Measurements from ENCODE around the gene LRIT3.
A peak's percentile ranks its signal among the peaks of the same experiment; 100 is the strongest.

The LRIT3 gene

DNA sequence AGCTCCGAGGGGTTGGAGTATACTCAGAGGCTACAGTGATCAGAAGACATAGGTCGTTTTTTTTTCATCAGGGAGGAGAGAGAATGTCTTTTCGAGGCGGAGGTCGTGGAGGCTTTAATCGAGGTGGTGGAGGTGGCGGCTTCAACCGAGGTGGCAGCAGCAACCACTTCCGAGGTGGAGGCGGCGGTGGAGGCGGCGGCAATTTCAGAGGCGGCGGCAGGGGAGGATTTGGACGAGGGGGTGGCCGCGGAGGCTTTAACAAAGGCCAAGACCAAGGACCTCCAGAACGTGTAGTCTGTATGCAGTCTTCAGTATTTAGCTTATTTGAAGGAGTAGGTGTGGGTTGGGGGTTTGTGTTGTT lies 31.8 kb upstream of the LRIT3 start:
- 0 to 1% methylated on average over 19 of the region's 19 CpGs for WGBS, 2 experiments
- peak overlapping the region; percentile 60 for H3K27ac ChIP-seq (ENCODE audit: insufficient read depth, low read depth, low read length, poor library complexity, severe bottlenecking)
- peaks cover 7% of the 10 kb centered on the region for H3K4me1 ChIP-seq (ENCODE audit: control insufficient read depth, insufficient read depth, low read length)
- peak overlapping the region; percentile 84 for H3K4me3 ChIP-seq (ENCODE audit: insufficient read depth, low read depth, low read length)
- peaks cover 10% of the 10 kb centered on the region for H3K36me3 ChIP-seq (ENCODE audit: control insufficient read depth, insufficient read depth, low read length)
- no peaks in the 10 kb centered on the region for H3K9me3 ChIP-seq (ENCODE audit: control insufficient read depth, low read length)
- H3K27me3 ChIP-seq (ENCODE audit: control insufficient read depth, insufficient read depth, low read length, poor library complexity, severe bottlenecking), result no peaks in the 10 kb centered on the region

GRCh38 chr4:109816894-109817293 lies 31.0 kb upstream of the LRIT3 start:
- H3K4me3 ChIP-seq (ENCODE audit: insufficient read depth, low read depth, low read length), result peak overlapping the region; percentile 84
- H3K4me1 ChIP-seq (ENCODE audit: control insufficient read depth, insufficient read depth, low read length), result peaks cover 7% of the 10 kb centered on the region
- peaks cover 10% of the 10 kb centered on the region for H3K36me3 ChIP-seq (ENCODE audit: control insufficient read depth, insufficient read depth, low read length)
- WGBS, 2 experiments, result 84 to 87% methylated on average over 1 of the region's 1 CpG
- H3K27ac ChIP-seq (ENCODE audit: insufficient read depth, low read depth, low read length, poor library complexity, severe bottlenecking), result no peak overlapping the region
- no peaks in the 10 kb centered on the region for H3K27me3 ChIP-seq (ENCODE audit: control insufficient read depth, insufficient read depth, low read length, poor library complexity, severe bottlenecking)
- no peaks in the 10 kb centered on the region for H3K9me3 ChIP-seq (ENCODE audit: control insufficient read depth, low read length)

DNA sequence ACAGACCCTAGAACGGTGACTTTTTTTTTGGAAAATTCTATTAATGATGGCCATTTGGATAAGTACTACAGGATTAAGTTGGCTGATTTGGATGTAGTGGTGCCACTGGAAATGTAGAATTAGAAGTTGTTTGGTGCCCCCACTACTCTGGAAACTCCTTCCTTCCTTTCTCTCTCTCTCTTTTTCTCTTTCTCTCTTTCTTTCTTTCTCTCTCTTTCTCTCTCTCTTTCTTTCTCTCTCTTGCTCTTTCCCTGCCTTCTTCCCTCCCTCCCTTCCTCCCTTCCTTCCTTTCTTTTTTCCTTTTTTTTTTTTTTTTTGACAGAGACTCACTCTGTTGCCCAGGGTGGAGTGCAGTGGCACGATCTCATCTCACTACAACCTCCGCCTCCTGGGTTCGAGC lies 29.6 kb upstream of the LRIT3 start:
- no peak overlapping the region for H3K4me3 ChIP-seq (ENCODE audit: insufficient read depth, low read depth, low read length)
- WGBS, 2 experiments, result 86 to 89% methylated on average over 4 of the region's 4 CpGs
- H3K9me3 ChIP-seq (ENCODE audit: control insufficient read depth, low read length), result no peaks in the 10 kb centered on the region
- peaks cover 7% of the 10 kb centered on the region for H3K4me1 ChIP-seq (ENCODE audit: control insufficient read depth, insufficient read depth, low read length)
- H3K27ac ChIP-seq (ENCODE audit: insufficient read depth, low read depth, low read length, poor library complexity, severe bottlenecking), result no peak overlapping the region
- no peaks in the 10 kb centered on the region for H3K27me3 ChIP-seq (ENCODE audit: control insufficient read depth, insufficient read depth, low read length, poor library complexity, severe bottlenecking)
- H3K36me3 ChIP-seq (ENCODE audit: control insufficient read depth, insufficient read depth, low read length), result peaks cover 15% of the 10 kb centered on the region

GRCh38 chr4:109820563-109820962 lies 27.3 kb upstream of the LRIT3 start:
- Histone ChIP-seq H3K9me3 (ENCODE audit: control insufficient read depth, low read length) (no peaks in the 10 kb centered on the region), H3K4me3 (ENCODE audit: insufficient read depth, low read depth, low read length) (no peak overlapping the region), H3K36me3 (ENCODE audit: control insufficient read depth, insufficient read depth, low read length) (peaks cover 23% of the 10 kb centered on the region), H3K27ac (ENCODE audit: insufficient read depth, low read depth, low read length, poor library complexity, severe bottlenecking) (no peak overlapping the region), H3K27me3 (ENCODE audit: control insufficient read depth, insufficient read depth, low read length, poor library complexity, severe bottlenecking) (no peaks in the 10 kb centered on the region), H3K4me1 (ENCODE audit: control insufficient read depth, insufficient read depth, low read length) (peaks cover 7% of the 10 kb centered on the region)
- WGBS, 2 experiments, result 88 to 89% methylated on average over 2 of the region's 2 CpGs

- H3K27ac ChIP-seq (ENCODE audit: insufficient read depth, low read depth, low read length, poor library complexity, severe bottlenecking), result no peak overlapping the region
- H3K9me3 ChIP-seq (ENCODE audit: control insufficient read depth, low read length), result no peaks in the 10 kb centered on the region
- 50 to 73% methylated on average over 1 of the region's 2 CpGs for WGBS, 2 experiments
- no peaks in the 10 kb centered on the region for H3K27me3 ChIP-seq (ENCODE audit: control insufficient read depth, insufficient read depth, low read length, poor library complexity, severe bottlenecking)
- H3K4me3 ChIP-seq (ENCODE audit: insufficient read depth, low read depth, low read length), result no peak overlapping the region
- H3K36me3 ChIP-seq (ENCODE audit: control insufficient read depth, insufficient read depth, low read length), result peaks cover 23% of the 10 kb centered on the region
- peaks cover 7% of the 10 kb centered on the region for H3K4me1 ChIP-seq (ENCODE audit: control insufficient read depth, insufficient read depth, low read length)
Measured at GRCh38 chr4:109821185-109821584, 26.7 kb upstream of the LRIT3 start.

DNA sequence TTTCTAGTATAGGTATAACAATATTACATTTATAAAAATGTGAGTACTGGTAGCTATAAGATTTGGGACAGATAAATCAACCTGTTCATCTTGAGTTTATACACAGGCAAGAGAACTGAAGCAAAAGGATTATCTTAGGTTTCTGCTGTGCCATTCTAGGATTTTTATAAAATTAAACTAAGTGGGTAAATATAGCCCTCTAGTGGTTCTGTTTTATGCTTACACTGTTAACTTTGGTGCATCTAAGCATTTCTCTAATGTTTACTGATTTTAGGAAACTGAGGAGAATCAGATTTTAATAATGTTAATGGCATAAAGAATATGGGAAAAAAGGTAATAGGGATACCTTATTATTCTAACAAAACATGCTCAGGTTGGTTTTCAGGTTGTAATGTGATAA lies 21.2 kb upstream of the LRIT3 start:
- Histone ChIP-seq H3K27me3 (ENCODE audit: control insufficient read depth, insufficient read depth, low read length, poor library complexity, severe bottlenecking) (no peaks in the 10 kb centered on the region), H3K9me3 (ENCODE audit: control insufficient read depth, low read length) (no peaks in the 10 kb centered on the region), H3K4me3 (ENCODE audit: insufficient read depth, low read depth, low read length) (no peak overlapping the region), H3K36me3 (ENCODE audit: control insufficient read depth, insufficient read depth, low read length) (peaks cover 13% of the 10 kb centered on the region), H3K4me1 (ENCODE audit: control insufficient read depth, insufficient read depth, low read length) (no peaks in the 10 kb centered on the region), H3K27ac (ENCODE audit: insufficient read depth, low read depth, low read length, poor library complexity, severe bottlenecking) (no peak overlapping the region)

- H3K36me3 ChIP-seq (ENCODE audit: control insufficient read depth, insufficient read depth, low read length), result peaks cover 13% of the 10 kb centered on the region
- WGBS, 2 experiments, result 100% methylated on average over 2 of the region's 2 CpGs
- H3K27me3 ChIP-seq (ENCODE audit: control insufficient read depth, insufficient read depth, low read length, poor library complexity, severe bottlenecking), result no peaks in the 10 kb centered on the region
- H3K4me1 ChIP-seq (ENCODE audit: control insufficient read depth, insufficient read depth, low read length), result no peaks in the 10 kb centered on the region
- H3K4me3 ChIP-seq (ENCODE audit: insufficient read depth, low read depth, low read length), result no peak within 1 kb of the TSS
- H3K9me3 ChIP-seq (ENCODE audit: control insufficient read depth, low read length), result no peaks in the 10 kb centered on the region
- peak within 1 kb of the TSS; percentile 20 for H3K27ac ChIP-seq (ENCODE audit: insufficient read depth, low read depth, low read length, poor library complexity, severe bottlenecking)
Measured at GRCh38 chr4:109827672-109828071, 20.2 kb upstream of the LRIT3 start, which contains the start of gene RRH. Gene RRH (plus strand): TSS chr4:109827972. CDS start chr4:109828028, 56 bp downstream.

DNA sequence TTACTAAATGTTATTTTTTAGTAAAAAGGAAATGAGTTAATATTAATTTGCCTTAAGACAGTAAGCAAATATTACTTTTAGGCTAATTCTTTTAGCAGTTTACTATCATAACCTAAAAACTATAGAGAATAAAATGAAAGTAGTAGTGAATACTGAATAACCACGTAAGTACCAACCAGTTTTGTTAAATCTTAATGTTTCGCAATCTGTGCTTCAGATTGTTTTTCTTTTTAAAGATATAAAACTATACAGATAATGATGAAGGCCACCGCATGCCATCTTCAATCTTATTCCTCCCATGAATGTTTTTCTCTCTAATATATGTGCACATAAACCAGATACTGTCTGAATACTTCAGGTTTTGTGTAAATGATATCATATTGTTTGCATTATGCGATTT lies 14.2 kb upstream of the LRIT3 start:
- H3K27me3 ChIP-seq (ENCODE audit: control insufficient read depth, insufficient read depth, low read length, poor library complexity, severe bottlenecking), result no peaks in the 10 kb centered on the region
- H3K27ac ChIP-seq (ENCODE audit: insufficient read depth, low read depth, low read length, poor library complexity, severe bottlenecking), result no peak overlapping the region
- no peaks in the 10 kb centered on the region for H3K4me1 ChIP-seq (ENCODE audit: control insufficient read depth, insufficient read depth, low read length)
- no peaks in the 10 kb centered on the region for H3K9me3 ChIP-seq (ENCODE audit: control insufficient read depth, low read length)
- WGBS, 2 experiments, result 90 to 93% methylated on average over 2 to 3 of the region's 4 CpGs
- no peaks in the 10 kb centered on the region for H3K36me3 ChIP-seq (ENCODE audit: control insufficient read depth, insufficient read depth, low read length)
- H3K4me3 ChIP-seq (ENCODE audit: insufficient read depth, low read depth, low read length), result no peak overlapping the region

DNA sequence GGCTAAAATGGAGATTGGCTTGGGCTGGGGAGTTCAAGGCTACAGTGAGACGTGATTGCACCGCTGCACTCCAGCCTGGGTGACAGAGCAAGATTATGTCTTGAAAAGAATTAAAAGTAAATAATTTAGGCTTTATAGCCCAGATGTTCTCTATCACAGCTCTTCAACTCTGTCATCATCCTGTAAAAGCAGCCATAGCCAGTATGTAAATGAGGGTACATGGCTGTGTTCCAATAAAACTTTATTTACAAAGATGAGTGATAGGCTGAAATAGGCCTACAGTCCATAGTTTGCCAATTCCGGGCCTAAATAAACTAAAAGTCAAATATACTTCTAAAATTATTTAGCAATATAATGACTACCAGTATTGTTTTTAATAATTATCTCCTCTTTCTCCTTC lies 10.9 kb upstream of the LRIT3 start:
- no peaks in the 10 kb centered on the region for H3K36me3 ChIP-seq (ENCODE audit: control insufficient read depth, insufficient read depth, low read length)
- 83 to 100% methylated on average over 2 to 3 of the region's 3 CpGs for WGBS, 2 experiments
- H3K27me3 ChIP-seq (ENCODE audit: control insufficient read depth, insufficient read depth, low read length, poor library complexity, severe bottlenecking), result no peaks in the 10 kb centered on the region
- no peaks in the 10 kb centered on the region for H3K4me1 ChIP-seq (ENCODE audit: control insufficient read depth, insufficient read depth, low read length)
- no peaks in the 10 kb centered on the region for H3K9me3 ChIP-seq (ENCODE audit: control insufficient read depth, low read length)
- H3K27ac ChIP-seq (ENCODE audit: insufficient read depth, low read depth, low read length, poor library complexity, severe bottlenecking), result no peak overlapping the region
- H3K4me3 ChIP-seq (ENCODE audit: insufficient read depth, low read depth, low read length), result no peak overlapping the region

- Histone ChIP-seq H3K36me3 (ENCODE audit: control insufficient read depth, insufficient read depth, low read length) (no peaks in the 10 kb centered on the region), H3K27me3 (ENCODE audit: control insufficient read depth, insufficient read depth, low read length, poor library complexity, severe bottlenecking) (no peaks in the 10 kb centered on the region), H3K4me1 (ENCODE audit: control insufficient read depth, insufficient read depth, low read length) (peaks cover 4% of the 10 kb centered on the region), H3K27ac (ENCODE audit: insufficient read depth, low read depth, low read length, poor library complexity, severe bottlenecking) (no peak overlapping the region), H3K4me3 (ENCODE audit: insufficient read depth, low read depth, low read length) (no peak overlapping the region), H3K9me3 (ENCODE audit: control insufficient read depth, low read length) (no peaks in the 10 kb centered on the region)
- 78 to 84% methylated on average over 4 to 6 of the region's 6 CpGs for WGBS, 2 experiments
Measured at GRCh38 chr4:109846395-109847098, 1.4 kb upstream of the LRIT3 start.

DNA sequence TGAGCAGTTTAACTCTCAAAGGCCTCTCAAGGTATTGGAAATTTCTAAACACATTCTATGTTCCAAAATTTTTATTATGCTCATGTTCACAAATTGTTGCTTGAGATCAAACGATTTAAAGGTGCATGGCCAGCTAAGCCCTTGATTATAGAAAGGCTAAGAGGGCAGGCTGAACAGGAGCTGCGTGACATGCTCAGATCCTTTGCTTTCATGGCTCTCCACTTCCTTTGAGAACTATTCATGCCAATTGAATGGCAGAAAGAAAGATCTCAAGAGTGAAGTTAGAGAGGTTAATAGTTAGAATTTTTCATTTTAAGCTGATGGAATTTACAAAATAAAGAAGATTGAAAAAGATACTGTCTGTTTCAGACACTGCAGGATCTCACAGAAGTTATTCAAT lies 594 bp downstream of the LRIT3 start:
- Histone ChIP-seq H3K9me3 (ENCODE audit: control insufficient read depth, low read length) (no peaks in the 10 kb centered on the region), H3K36me3 (ENCODE audit: control insufficient read depth, insufficient read depth, low read length) (no peaks in the 10 kb centered on the region), H3K27me3 (ENCODE audit: control insufficient read depth, insufficient read depth, low read length, poor library complexity, severe bottlenecking) (no peaks in the 10 kb centered on the region), H3K4me3 (ENCODE audit: insufficient read depth, low read depth, low read length) (no peak overlapping the region), H3K27ac (ENCODE audit: insufficient read depth, low read depth, low read length, poor library complexity, severe bottlenecking) (no peak overlapping the region), H3K4me1 (ENCODE audit: control insufficient read depth, insufficient read depth, low read length) (peaks cover 4% of the 10 kb centered on the region)
- 68 to 77% methylated on average over 2 of the region's 2 CpGs for WGBS, 2 experiments
